OCI-LY3 (cell line): ENCODE data around the gene IGLL1.

Source experiments
- H2AFZ ChIP-seq: fragments of 200-600, 300-600 bp; shearing (Covaris generic); 2 replicates; pipeline ENCODE4 v1.6.0; 2014; ENCODE audit warnings: antibody characterized with exemption, low read depth, low read length
- H3K27ac ChIP-seq: fragments of 200-600, 300-600 bp; sonication (generic); 2 replicates; pipeline ENCODE4 v1.5.1; 2014; ENCODE audit warnings: mild to moderate bottlenecking, low read length, moderate library complexity, mixed read lengths
- H3K27me3 ChIP-seq: fragments of 200-600, 300-600 bp; sonication (generic); 2 replicates; pipeline ENCODE4 v1.6.1; 2014; ENCODE audit warnings: low read depth, low read length, mixed read lengths
- H3K36me3 ChIP-seq: fragments of 200-600, 300-600 bp; sonication (generic); replicated peaks from 2 replicates; pipeline ENCODE3; 2014; ENCODE audit warnings: low read depth, low read length, mixed read lengths
- H3K4me1 ChIP-seq: fragments of 300-600, 200-600 bp; sonication (generic); 2 replicates; pipeline ENCODE4 v1.6.1; 2014; ENCODE audit warnings: low read length, mixed read lengths
- H3K4me2 ChIP-seq: fragments of 200-600, 300-600 bp; sonication (generic); 2 replicates; pipeline ENCODE4 v1.6.1; 2014; ENCODE audit warnings: low read length, mixed read lengths
- H3K4me3 ChIP-seq: fragments of 300-600, 200-600 bp; sonication (generic); 2 replicates; pipeline ENCODE4 v1.5.1; 2014; ENCODE audit warnings: antibody characterized with exemption, mild to moderate bottlenecking, low read length, moderate library complexity
- H3K79me2 ChIP-seq: fragments of 300-600, 200-600 bp; shearing (Covaris generic); 2 replicates; pipeline ENCODE4 v1.6.1; 2014; ENCODE audit warnings: mild to moderate bottlenecking, low read length, mixed read lengths
- H3K9ac ChIP-seq: fragments of 300-600, 200-600 bp; shearing (Covaris generic); 2 replicates; pipeline ENCODE4 v1.6.0; 2014; ENCODE audit warnings: mild to moderate bottlenecking, low read length, moderate library complexity
- H3K9me3 ChIP-seq: fragments of 200-600, 300-600 bp; shearing (Covaris generic); 2 replicates; pipeline ENCODE4 v1.6.1; 2014; ENCODE audit warnings: low read length, mixed read lengths; ENCODE audit not compliant: insufficient read depth
- H4K20me1 ChIP-seq: fragments of 200-600, 300-600 bp; sonication (generic); 2 replicates; pipeline ENCODE4 v1.6.1; 2016; ENCODE audit warnings: low read length, mixed read lengths; ENCODE audit not compliant: insufficient read depth
- CTCF ChIP-seq: fragments of 200-600, 300-600 bp; sonication (generic); IDR thresholded peaks from 2 replicates; pipeline ENCODE4 v1.5.1; 2014; ENCODE audit warnings: antibody characterized with exemption, low read length, low read depth
- EZH2phosphoT487 ChIP-seq: fragments of 200-600 bp; shearing (Covaris generic); IDR thresholded peaks from 2 replicates; pipeline ENCODE4 v1.6.1; 2018; ENCODE audit warnings: antibody characterized with exemption, mixed run types, low read depth

IGLL1 gene

GRCh38 chr22:23557036-23557435 lies 23.1 kb downstream of the IGLL1 start:
- Histone ChIP-seq H2AFZ (no peak overlapping the region), H3K79me2 (no peaks in the 10 kb centered on the region), H4K20me1 (no peaks in the 10 kb centered on the region), H3K4me3 (no peak overlapping the region), H3K4me2 (no peak overlapping the region), H3K27ac (no peak overlapping the region), H3K9ac (no peak overlapping the region), H3K27me3 (peaks cover 8% of the 10 kb centered on the region), H3K9me3 (no peaks in the 10 kb centered on the region), H3K4me1 (no peaks in the 10 kb centered on the region), H3K36me3 (no peaks in the 10 kb centered on the region)
- TF ChIP-seq EZH2phosphoT487 (no peak), CTCF (no peak)

- Histone ChIP-seq H3K9me3 (no peaks in the 10 kb centered on the region), H3K4me3 (no peak overlapping the region), H3K36me3 (no peaks in the 10 kb centered on the region), H3K4me2 (no peak overlapping the region), H3K27ac (no peak overlapping the region), H4K20me1 (no peaks in the 10 kb centered on the region), H3K9ac (no peak overlapping the region), H3K79me2 (no peaks in the 10 kb centered on the region), H2AFZ (no peak overlapping the region), H3K27me3 (peaks cover 8% of the 10 kb centered on the region), H3K4me1 (no peaks in the 10 kb centered on the region)
- no peak for TF ChIP-seq CTCF
- TF ChIP-seq EZH2phosphoT487 = no peak
These were observed 24.0 kb downstream of the IGLL1 start for GRCh38 chr22:23556026-23556620.

- H4K20me1 ChIP-seq = no peaks in the 10 kb centered on the region
- H3K4me3 ChIP-seq = no peak overlapping the region
- no peak overlapping the region for H3K9ac ChIP-seq
- no peak overlapping the region for H3K4me2 ChIP-seq
- H3K27me3 ChIP-seq = peaks cover 8% of the 10 kb centered on the region
- no peaks in the 10 kb centered on the region for H3K36me3 ChIP-seq
- TF ChIP-seq CTCF (no peak), EZH2phosphoT487 (no peak)
- H3K9me3 ChIP-seq = no peaks in the 10 kb centered on the region
- no peaks in the 10 kb centered on the region for H3K4me1 ChIP-seq
- H3K27ac ChIP-seq = no peak overlapping the region
- H3K79me2 ChIP-seq = no peaks in the 10 kb centered on the region
- H2AFZ ChIP-seq = no peak overlapping the region
These were observed 25.0 kb downstream of the IGLL1 start for GRCh38 chr22:23555118-23555517.

- Histone ChIP-seq H4K20me1 (no peaks in the 10 kb centered on the region), H3K27me3 (peaks cover 7% of the 10 kb centered on the region), H2AFZ (no peak overlapping the region), H3K9ac (no peak overlapping the region), H3K4me2 (no peak overlapping the region), H3K79me2 (no peaks in the 10 kb centered on the region), H3K4me3 (no peak overlapping the region), H3K4me1 (no peaks in the 10 kb centered on the region), H3K27ac (no peak overlapping the region), H3K9me3 (no peaks in the 10 kb centered on the region), H3K36me3 (no peaks in the 10 kb centered on the region)
- no peak for TF ChIP-seq CTCF
- TF ChIP-seq EZH2phosphoT487 = no peak
These were observed 25.9 kb downstream of the IGLL1 start for GRCh38 chr22:23553924-23554870.
